Esophagus (tissue), 2 donors: ENCODE measurements around the gene CYP3A7. TPM values are rescaled to one million over a fixed set of nuclear protein-coding genes. Genes with fewer than 3 reads are reported as not detected.
"Not testable (repeated sequence)": the region's sequence is repeated elsewhere in the genome, so short reads cannot be mapped to it uniquely, and the experiment has no call there.

Experiments used
- H3K27ac ChIP-seq, 2 donors: one replicate each; pipeline ENCODE4 v1.5.1; 2013; ENCODE audit warnings: low read depth in 2 of 2, mild to moderate bottlenecking in 2 of 2, inconsistent platforms in 1 of 2, low read length in 1 of 2, moderate library complexity in 1 of 2
- H3K27me3 ChIP-seq, 2 donors: one replicate each; pipeline ENCODE4 v1.6.1; 2013; ENCODE audit warnings: low read length in 2 of 2, control low read depth in 1 of 2, mild to moderate bottlenecking in 1 of 2; ENCODE audit not compliant: insufficient read depth in 2 of 2, control insufficient read depth in 1 of 2
- H3K36me3 ChIP-seq, 2 donors: one replicate each; pipeline ENCODE4 v1.6.1; 2013; ENCODE audit warnings: low read length in 1 of 2; ENCODE audit not compliant: control insufficient read depth in 2 of 2, insufficient read depth in 2 of 2
- H3K4me1 ChIP-seq, 2 donors: one replicate each; pipeline ENCODE4 v1.6.1; 2013; ENCODE audit warnings: low read length in 1 of 2; ENCODE audit not compliant: control insufficient read depth in 2 of 2, insufficient read depth in 2 of 2
- H3K4me3 ChIP-seq, 2 donors: one replicate each; pipeline ENCODE4 v1.5.1; 2013; ENCODE audit warnings: low read length in 2 of 2, mild to moderate bottlenecking in 2 of 2, low read depth in 1 of 2, moderate library complexity in 1 of 2
- H3K9me3 ChIP-seq, 2 donors: one replicate each; pipeline ENCODE4 v1.6.1; 2013; ENCODE audit warnings: mild to moderate bottlenecking in 2 of 2, low read depth in 1 of 2, low read length in 1 of 2, moderate library complexity in 1 of 2; ENCODE audit not compliant: control insufficient read depth in 2 of 2, insufficient read depth in 1 of 2
- WGBS, 2 donors: extraction: QIAGEN DNeasy Blood & Tissue Kit; methylation state at CpG; one replicate each; pipeline ENCODE4 v1.1.7; 2013; 5-methylcytosine and 5-hydroxymethylcytosine counted together
- polyA plus RNA-seq, 2 donors: library from polyadenylated mRNA; stranded (reverse); fragments of 200-250 nt; gene quantifications; one replicate each; pipeline ENCODE4 v1.2.3, GENCODE V29; 2013
- donor health status: healthy with polysubstance abuse.
- donor health status: Bipolar disorder and iron deficiency.

Gene CYP3A7
- under 1 TPM in 1 of 2 donors, not detected in 1; 0.02 TPM for polyA plus RNA-seq

GRCh38 chr7:99734987-99735386 is at the start of gene CYP3A7:
Gene CYP3A7, minus strand, starts transcription at chr7:99735196. Its CDS starts 103 bp downstream, at chr7:99735093.
- WGBS, 2 donors = 62 to 64% methylated on average over 5 of the region's 5 CpGs
- Histone ChIP-seq H3K27me3 (no peaks in the 10 kb centered on the region), H3K4me3 (no peak within 1 kb of the TSS), H3K36me3 (peaks cover 0 to 2% of the 10 kb centered on the region in 2 donors), H3K4me1 (no peaks in the 10 kb centered on the region), H3K9me3 (no peaks in the 10 kb centered on the region), H3K27ac (no peak within 1 kb of the TSS)

- Histone ChIP-seq H3K4me1 (peaks cover 2 to 10% of the 10 kb centered on the region in 2 donors), H3K27ac (no peak within 1 kb of the TSS), H3K4me3 (no peak within 1 kb of the TSS)
Observed at GRCh38 chr7:99784007-99784406, 49.0 kb upstream of the CYP3A7 start, which contains the start of gene CYP3A4. Gene CYP3A4, minus strand, starts transcription at chr7:99784184. Its CDS starts 103 bp downstream, at chr7:99784081.

GRCh38 chr7:99782012-99782953 is 47.3 kb upstream of the CYP3A7 start:
- no peak overlapping the region for H3K4me3 ChIP-seq
- no peaks in the 10 kb centered on the region for H3K36me3 ChIP-seq
- H3K9me3 ChIP-seq = no peaks in the 10 kb centered on the region
- WGBS, 2 donors = 51 to 54% methylated on average over 5 of the region's 5 CpGs
- H3K4me1 ChIP-seq = peaks cover 2 to 10% of the 10 kb centered on the region in 2 donors
- peak overlapping the region in 1 of 2 donors; percentile 58 for H3K27ac ChIP-seq
- no peaks in the 10 kb centered on the region for H3K27me3 ChIP-seq

More at GRCh38 chr7:99784007-99784406, 49.0 kb upstream of the CYP3A7 start, which contains the start of gene CYP3A4:
- no peaks in the 10 kb centered on the region for H3K27me3 ChIP-seq
- no peaks in the 10 kb centered on the region for H3K36me3 ChIP-seq
- no peaks in the 10 kb centered on the region for H3K9me3 ChIP-seq

GRCh38 chr7:99780588-99780987 is 45.6 kb upstream of the CYP3A7 start:
- Histone ChIP-seq H3K27me3 (no peaks in the 10 kb centered on the region), H3K27ac (no peak overlapping the region), H3K36me3 (no peaks in the 10 kb centered on the region), H3K4me3 (no peak overlapping the region), H3K9me3 (no peaks in the 10 kb centered on the region), H3K4me1 (peaks cover 2 to 7% of the 10 kb centered on the region in 2 donors)
- WGBS, 2 donors = 84% methylated on average over 1 of the region's 1 CpG

GRCh38 chr7:99779949-99780348 is 45.0 kb upstream of the CYP3A7 start:
- Histone ChIP-seq H3K9me3 (no peaks in the 10 kb centered on the region), H3K27ac (no peak overlapping the region), H3K4me1 (peaks cover 2 to 4% of the 10 kb centered on the region in 2 donors), H3K4me3 (no peak overlapping the region), H3K36me3 (no peaks in the 10 kb centered on the region), H3K27me3 (no peaks in the 10 kb centered on the region)
- WGBS, 2 donors = 80 to 88% methylated on average over 3 of the region's 3 CpGs

- Histone ChIP-seq H3K9me3 (no peaks in the 10 kb centered on the region), H3K36me3 (no peaks in the 10 kb centered on the region), H3K4me3 (no peak overlapping the region), H3K4me1 (peaks cover 0 to 4% of the 10 kb centered on the region in 2 donors), H3K27me3 (no peaks in the 10 kb centered on the region), H3K27ac (no peak overlapping the region)
- 85 to 87% methylated on average over 5 of the region's 5 CpGs for WGBS, 2 donors
Observed at GRCh38 chr7:99778880-99779279, 43.9 kb upstream of the CYP3A7 start.

GRCh38 chr7:99773395-99773794 is 38.4 kb upstream of the CYP3A7 start:
- not testable (repeated sequence) for H3K27ac ChIP-seq, H3K9me3 ChIP-seq, H3K4me1 ChIP-seq, H3K27me3 ChIP-seq, H3K36me3 ChIP-seq, H3K4me3 ChIP-seq
- 79 to 86% methylated on average over 1 of the region's 1 CpG for WGBS, 2 donors

- 57 to 68% methylated on average over 1 of the region's 1 CpG for WGBS, 2 donors
- Histone ChIP-seq H3K27ac (no peak overlapping the region), H3K9me3 (no peaks in the 10 kb centered on the region)
Observed at GRCh38 chr7:99772565-99772964, 37.6 kb upstream of the CYP3A7 start.

GRCh38 chr7:99769494-99769893 is 34.5 kb upstream of the CYP3A7 start:
- not testable (repeated sequence) for H3K36me3 ChIP-seq, H3K9me3 ChIP-seq, H3K4me3 ChIP-seq, H3K4me1 ChIP-seq, H3K27me3 ChIP-seq, H3K27ac ChIP-seq
- WGBS, 2 donors = 92 to 94% methylated on average over 3 of the region's 3 CpGs

More at GRCh38 chr7:99772565-99772964, 37.6 kb upstream of the CYP3A7 start:
- H3K27me3 ChIP-seq = peaks cover 0 to 2% of the 10 kb centered on the region in 2 donors
- no peak overlapping the region for H3K4me3 ChIP-seq
- no peaks in the 10 kb centered on the region for H3K4me1 ChIP-seq
- H3K36me3 ChIP-seq = no peaks in the 10 kb centered on the region
